Activated CD4-positive, alpha-beta T cell treated with anti-CD3 and anti-CD28 coated beads for 1 hour (primary cell): ENCODE data around the gene FAM170B.

Experiments
- DNase-seq: peaks from one replicate; pipeline ENCODE4 v3.0.0-alpha.2; 2020

The FAM170B gene

GRCh38 chr10:49168831-49169500, 35.1 kb upstream of the FAM170B start:
- no peak for DNase-seq

DNA sequence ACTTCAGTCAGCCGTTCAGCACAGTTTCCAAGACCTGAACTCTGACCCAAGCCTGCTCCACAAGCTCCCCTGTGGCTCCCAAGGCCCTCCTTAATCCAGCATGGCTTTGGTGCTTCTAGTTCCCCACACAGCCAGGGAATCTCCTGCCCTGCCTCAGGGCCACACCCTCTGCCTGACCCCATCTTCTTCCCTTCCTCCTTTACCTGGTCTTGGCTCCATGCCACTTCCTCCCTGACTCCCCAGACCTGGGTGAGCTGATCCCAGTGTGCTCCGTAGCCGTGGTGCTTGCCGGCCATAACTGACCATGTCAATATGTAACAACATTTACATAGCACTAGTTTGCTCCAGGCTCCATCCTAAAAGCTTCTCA, 34.3 kb upstream of the FAM170B start:
- DNase-seq: no peak

DNA sequence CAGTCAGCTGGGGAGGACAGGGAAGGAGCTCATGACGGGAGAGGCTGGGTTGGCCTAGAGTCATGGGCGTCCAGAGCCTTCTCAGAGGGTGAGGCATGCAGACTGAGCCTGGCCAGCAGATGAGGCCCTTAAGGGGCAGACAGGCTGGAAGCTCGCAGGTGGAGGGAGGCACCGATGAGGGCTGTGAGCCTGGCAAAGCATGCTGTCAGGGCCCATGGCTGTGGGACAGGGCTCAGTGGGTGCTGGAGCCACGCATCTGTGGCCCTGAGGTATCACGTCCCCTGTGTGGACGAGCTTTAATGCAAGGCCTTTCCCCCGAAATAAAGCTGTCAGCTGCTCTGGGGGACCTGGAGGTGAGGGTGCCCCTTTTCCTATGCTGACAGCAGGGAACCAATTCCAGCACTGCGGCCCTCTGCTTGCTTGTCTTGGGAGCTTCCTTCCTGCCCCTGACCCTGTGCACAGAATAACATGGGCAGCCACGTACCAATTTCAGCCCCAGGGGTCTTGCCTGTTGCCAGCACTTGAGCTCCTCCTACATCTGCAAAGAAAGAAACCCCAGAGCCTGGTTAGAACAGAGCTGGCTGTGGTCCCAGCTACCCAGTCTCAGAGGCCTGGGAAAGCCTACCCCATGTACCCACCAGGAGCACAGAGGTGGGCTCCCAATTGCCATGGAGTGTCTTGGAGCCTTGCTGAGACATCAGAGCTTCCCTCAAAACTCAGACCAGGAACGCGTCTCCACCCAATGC, 33.8 kb upstream of the FAM170B start:
- no peak for DNase-seq

- no peak for DNase-seq
These were observed 32.9 kb upstream of the FAM170B start for GRCh38 chr10:49166484-49167400.

- DNase-seq: no peak
These were observed 32.1 kb upstream of the FAM170B start for GRCh38 chr10:49165821-49166483.

GRCh38 chr10:49165259-49165658, 31.4 kb upstream of the FAM170B start:
- DNase-seq: no peak

DNA sequence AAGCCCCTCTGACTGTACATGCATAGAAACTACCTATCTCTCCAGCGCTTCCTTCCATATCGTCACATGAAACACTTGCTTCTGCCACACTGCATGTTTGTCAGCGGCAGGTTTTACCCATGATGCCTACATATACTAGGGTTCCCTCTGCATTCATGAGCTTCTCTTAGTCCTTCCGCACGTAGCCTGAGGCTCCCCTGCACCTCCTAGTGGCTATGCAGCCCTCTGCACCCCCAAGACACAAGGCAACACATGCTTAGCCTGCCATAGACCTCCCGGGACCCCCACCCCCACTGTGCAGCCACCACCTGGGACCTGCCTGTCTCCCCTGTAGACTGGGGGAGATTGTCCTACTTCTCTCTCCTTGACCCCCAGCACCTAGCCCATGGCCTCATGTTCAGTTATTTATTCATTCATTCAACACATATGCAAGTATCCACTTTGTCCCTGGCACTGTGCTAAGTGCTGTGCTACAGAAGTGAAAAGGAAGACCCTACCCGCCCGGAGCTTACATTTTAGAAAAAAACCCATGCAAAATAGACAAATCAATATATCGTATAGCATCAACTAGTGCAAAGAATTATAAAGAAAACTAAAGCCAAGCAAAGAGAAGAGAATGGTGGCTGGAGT, 30.9 kb upstream of the FAM170B start:
- DNase-seq: no peak

DNA sequence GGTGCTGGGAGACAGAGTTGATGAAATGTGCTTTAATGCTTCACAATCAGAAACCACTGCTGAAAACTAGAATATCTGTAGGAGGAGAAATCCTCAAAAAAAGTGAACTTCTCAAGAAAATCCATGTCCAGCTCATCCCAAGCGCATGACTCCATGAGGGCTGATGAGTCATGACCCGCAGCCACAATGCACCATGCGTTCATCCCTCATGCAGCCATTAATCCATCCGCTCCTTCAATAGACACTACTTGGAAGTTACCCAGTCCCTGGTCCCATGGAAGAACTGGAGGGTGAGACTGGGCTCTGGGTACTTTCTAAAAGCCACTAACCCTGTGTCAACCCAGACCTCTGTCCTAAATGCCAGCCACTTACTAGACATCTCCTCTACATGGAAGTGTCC, 29.9 kb upstream of the FAM170B start:
- DNase-seq: no peak

GRCh38 chr10:49162761-49163310, 29.0 kb upstream of the FAM170B start:
- DNase-seq: no peak

DNA sequence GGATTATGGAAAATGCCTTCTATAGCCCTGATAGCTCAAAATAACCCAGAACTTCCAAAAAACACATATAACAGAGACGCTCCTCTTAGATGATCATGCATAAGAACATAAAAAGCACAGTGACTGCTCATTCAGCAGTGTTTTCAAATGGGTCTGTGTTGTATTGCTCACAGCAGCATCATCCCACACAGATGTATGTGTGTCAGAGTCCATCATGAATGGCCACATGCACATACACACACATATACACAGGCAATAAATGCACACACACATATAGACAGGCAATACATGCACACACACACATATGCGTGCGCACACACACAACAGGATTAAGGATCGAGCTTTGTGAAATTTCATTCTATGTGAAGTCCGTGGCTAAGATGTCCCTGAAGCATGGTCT, 28.2 kb upstream of the FAM170B start:
- DNase-seq: no peak

GRCh38 chr10:49161411-49161997, 27.7 kb upstream of the FAM170B start:
- no peak for DNase-seq

- DNase-seq: no peak
These were observed 27.0 kb upstream of the FAM170B start for GRCh38 chr10:49160814-49161213.

DNA sequence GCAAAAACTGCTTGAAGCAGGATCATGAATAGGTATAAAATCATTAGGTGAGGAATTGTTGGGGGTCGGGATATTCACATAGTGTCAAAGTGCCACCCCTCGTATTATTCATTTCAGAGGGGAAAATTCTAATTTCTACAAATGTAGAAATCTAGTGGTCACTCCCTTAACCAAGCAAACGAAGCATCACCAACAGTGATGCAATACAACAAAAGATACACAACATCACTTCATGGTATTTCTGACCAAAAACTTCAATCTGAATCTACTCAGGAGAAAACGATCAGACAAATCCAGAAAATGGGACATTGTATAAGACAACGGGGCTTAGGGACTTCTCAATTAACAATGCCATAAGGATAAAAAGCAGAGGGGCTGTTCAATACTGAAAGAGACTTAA, 26.3 kb upstream of the FAM170B start:
- DNase-seq: no peak

DNA sequence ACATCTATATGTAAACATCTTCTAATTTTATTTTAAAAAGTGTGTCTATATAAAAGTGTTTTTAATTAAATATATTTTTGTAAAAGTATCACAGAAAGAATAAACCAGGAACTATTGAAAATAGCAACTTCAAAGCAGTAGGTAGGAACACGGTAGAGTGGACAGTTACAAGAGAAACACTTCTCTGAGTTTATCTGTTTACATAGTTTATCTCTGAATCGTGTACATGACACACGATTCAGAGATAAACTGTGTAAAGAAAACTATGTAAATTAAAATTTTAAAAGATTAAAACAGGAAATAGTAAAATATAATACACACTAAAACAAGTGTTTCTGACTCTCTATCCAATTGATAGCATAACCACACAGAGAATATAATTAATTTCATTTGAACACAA, 25.1 kb upstream of the FAM170B start:
- DNase-seq: no peak

DNA sequence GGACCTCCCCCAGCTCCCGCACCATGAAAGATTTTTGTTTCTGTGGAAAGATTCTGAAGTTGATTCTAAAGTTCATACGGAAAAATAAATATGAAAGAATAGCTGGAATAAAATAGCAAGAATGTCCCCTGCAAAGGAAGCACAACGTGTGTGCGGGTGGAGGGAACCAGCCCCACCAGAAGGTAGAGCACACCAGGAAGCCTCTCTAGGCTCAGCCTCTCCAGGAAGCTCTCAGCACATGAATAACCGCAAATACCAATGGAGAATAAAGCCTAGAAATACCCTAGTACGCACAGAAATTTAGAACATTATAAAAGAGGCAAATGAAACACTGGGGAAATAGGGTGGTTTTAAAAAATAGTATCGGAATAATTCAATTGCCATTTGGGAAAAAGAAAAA, 24.6 kb upstream of the FAM170B start:
- no peak for DNase-seq

GRCh38 chr10:49157229-49157628, 23.4 kb upstream of the FAM170B start:
- no peak for DNase-seq

- DNase-seq: no peak
These were observed 20.8 kb upstream of the FAM170B start for GRCh38 chr10:49154641-49155040.

- no peak for DNase-seq
These were observed 20.1 kb upstream of the FAM170B start for GRCh38 chr10:49153971-49154370.

DNA sequence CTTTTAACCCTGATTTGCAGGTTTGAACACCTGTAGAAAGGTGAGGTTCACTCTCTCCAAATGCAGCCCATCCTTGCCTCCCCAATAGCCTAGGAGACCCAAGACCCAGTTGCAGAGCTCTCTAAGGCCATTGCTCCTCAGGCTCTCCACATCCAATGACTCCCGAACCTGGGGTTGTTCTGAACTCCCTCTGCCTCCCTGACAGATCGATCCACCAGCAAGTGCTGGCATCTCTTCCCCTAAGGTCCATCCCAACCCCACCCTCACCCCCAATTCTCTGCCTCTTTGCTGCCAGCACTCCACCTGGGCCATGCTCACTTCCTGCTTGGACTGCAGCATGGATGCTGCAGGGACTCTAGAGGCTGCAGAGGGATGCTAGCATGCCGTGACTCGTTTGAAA, 19.3 kb upstream of the FAM170B start:
- no peak for DNase-seq

DNA sequence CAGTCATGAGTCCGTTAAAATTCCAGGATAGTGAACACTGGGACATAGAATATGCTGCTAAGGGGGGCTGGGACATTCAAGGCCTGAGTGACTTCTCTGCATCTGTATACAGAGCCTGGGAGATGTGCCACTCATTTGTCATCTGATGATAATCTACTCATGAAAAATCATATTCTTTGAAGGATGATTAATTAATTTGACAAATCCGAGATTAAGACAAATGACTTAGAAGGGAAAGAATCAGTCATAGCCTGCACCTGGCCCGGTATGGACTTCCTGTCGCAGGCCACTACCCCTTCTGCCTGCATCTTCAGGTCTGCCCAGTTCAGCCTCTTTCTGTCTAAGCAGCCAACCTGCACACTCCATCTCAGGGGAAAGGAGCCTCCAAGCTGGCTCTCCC, 18.8 kb upstream of the FAM170B start:
- DNase-seq: no peak

DNA sequence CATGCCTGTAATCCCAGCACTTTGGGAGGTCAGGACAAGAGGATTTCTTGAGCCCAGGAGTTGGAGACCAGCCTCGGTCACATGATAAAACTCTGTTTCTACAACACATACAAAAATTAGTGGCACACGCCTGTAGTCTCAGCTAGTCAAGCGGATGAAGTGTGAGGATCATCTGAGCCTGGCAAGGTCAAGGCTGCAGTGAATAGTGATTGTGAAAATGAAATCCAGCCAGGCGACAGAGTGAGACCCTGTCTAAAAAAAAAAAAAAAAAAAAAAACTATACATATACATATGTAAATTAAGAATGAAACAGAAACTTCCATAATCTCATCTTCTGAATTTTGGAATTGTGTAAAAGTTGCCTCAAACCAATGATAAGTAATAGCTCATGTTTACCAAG, 18.2 kb upstream of the FAM170B start:
- DNase-seq: no peak

DNA sequence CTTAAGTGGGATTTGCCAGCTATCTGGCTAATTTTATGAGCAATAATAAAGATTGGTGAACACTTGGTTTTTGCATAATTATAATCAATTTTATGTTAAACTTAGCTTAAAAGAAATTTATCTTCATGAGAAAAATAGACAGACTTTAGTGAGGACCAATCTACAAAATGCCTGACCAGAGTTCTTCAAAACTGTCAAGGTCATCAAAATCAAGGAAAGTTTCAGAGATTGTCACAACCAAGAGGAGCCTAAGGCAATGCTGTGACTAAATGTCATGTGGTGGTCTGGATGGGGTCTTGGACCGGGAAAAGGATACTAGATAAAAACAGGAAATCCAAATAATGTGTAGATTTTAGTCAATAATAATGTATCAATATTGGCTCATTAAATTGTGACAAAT, 17.7 kb upstream of the FAM170B start:
- DNase-seq: no peak
